Measurements from ENCODE around the gene CAPZA2.
"Not testable (repeated sequence)": the region's sequence is repeated elsewhere in the genome, so short reads cannot be mapped to it uniquely, and the experiment has no call there.

The CAPZA2 gene

GRCh38 chr7:116967254-116967922 is 105.0 kb downstream of the CAPZA2 start:
- TF ChIP-seq CTCF (IDR thresholded peaks at IDR 0.05; ENCODE audit: extremely low read depth, missing control alignments) = no peak
- no peak for DNase-seq (ENCODE audit: low spot score)

- no peak for TF ChIP-seq CTCF (IDR thresholded peaks at IDR 0.05; ENCODE audit: extremely low read depth, missing control alignments)
Measured at GRCh38 chr7:116967983-116968382, 105.6 kb downstream of the CAPZA2 start.

GRCh38 chr7:116968631-116969030 is 106.2 kb downstream of the CAPZA2 start:
- DNase-seq (ENCODE audit: low spot score) = no peak
- TF ChIP-seq CTCF (IDR thresholded peaks at IDR 0.05; ENCODE audit: extremely low read depth, missing control alignments) = no peak

More at GRCh38 chr7:116967983-116968382, 105.6 kb downstream of the CAPZA2 start:
- DNase-seq (ENCODE audit: low spot score) = no peak

GRCh38 chr7:116969371-116969902 is 107.0 kb downstream of the CAPZA2 start:
- no peak for DNase-seq (ENCODE audit: low spot score)
- TF ChIP-seq CTCF (IDR thresholded peaks at IDR 0.05; ENCODE audit: extremely low read depth, missing control alignments) = no peak

- no peak for TF ChIP-seq CTCF (IDR thresholded peaks at IDR 0.05; ENCODE audit: extremely low read depth, missing control alignments)
- no peak for DNase-seq (ENCODE audit: low spot score)
Measured at GRCh38 chr7:116970238-116970910, 108.0 kb downstream of the CAPZA2 start.

GRCh38 chr7:116971153-116971552 is 108.8 kb downstream of the CAPZA2 start:
- DNase-seq (ENCODE audit: low spot score) = not testable (repeated sequence)
